GM21619 (cell line): ENCODE data around the gene SHROOM1.
"Not testable (repeated sequence)": the region's sequence is repeated elsewhere in the genome, so short reads cannot be mapped to it uniquely, and the experiment has no call there.

ENCODE experiments used
- ATAC-seq: cut with Tn5 transposase; IDR thresholded peaks from one replicate; pipeline ENCODE4 v1.9.1; 2021; ENCODE audit not compliant: unreplicated experiment

The SHROOM1 gene

DNA sequence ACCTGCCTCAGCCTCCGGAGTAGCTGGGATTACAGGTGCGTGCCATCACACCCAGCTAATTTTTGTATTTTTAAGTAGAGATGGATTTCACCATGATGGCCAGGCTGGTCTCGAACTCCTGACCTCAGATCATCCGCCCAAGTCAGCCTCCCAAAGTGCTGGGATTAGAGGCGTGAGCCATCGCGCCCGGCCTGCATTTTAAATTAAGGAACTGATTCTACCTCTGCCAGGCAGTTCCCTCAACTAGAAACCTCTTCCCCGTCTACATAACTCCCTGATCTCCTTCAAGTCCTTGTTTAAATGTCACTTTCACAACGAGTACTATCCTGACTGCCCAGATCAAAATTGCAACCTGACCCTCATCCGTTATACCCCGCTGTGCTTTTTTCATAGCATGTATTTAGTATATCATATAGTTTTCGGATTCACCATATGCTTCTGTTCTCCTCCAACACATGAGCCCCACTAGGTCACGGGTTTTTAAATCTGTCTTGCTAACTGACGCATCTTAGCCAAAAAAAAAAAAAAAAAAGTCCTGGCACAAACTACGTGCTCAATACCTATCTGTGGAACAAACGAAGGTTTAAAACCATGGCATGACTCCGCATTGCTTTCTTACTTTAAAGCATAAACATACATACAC lies 18.2 kb downstream of the SHROOM1 start:
- no peak for ATAC-seq

DNA sequence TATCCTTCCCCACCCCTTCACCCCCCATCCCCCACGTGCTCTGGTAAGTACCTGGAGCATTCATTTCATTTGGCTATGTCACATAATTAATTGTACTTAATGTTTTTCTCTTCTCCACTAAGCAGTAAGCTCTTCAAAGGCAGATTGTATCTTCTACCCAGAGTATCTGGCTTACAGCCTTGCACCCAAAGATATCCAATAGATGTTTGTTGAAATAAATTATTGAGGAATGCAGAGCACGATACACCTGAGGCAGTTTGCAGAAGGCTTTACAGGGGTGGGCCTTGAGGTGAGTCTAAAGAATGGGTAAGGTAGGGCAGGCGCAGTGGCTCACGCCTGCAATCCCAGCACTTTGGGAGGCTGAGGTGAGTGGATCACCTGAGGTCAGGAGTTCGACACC lies 19.8 kb downstream of the SHROOM1 start:
- no peak for ATAC-seq

DNA sequence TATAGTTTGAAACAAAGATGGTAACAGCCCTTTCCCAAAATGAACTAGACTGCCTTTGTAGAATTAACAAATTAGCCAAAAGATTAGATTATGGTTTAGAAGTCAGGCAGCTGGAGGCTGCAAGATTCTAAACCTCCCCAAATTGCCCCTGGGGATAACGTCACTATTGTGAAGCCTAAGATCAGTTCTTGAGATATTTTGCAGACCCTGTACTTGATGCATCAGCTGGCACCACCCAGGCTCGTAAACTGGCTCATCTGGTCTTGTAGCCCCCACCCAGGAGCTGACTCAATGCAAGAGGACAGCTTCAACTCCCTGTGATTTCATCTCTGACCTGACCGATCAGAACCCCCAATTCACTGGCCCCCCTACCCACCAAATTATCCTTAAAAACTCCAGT lies 21.6 kb downstream of the SHROOM1 start:
- ATAC-seq: no peak

DNA sequence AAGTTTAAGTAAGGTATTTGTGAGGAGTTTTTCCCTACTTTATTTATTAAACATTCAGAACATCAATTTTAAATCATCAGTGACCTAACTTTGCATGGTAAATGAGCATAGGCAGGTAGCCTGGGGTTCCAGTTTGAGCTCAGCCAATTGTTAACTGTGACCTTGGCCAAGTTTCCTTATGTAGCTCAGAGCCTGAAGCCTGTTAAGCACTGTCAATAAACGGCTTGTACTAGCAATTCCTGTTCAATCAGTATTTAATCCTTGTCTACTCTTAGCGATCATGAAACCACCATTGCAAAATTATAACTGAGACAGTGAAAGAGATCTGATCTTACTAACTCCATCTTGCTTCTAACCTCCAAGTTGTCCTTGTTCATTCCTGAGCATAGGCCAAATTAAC lies 22.0 kb downstream of the SHROOM1 start:
- ATAC-seq: no peak

DNA sequence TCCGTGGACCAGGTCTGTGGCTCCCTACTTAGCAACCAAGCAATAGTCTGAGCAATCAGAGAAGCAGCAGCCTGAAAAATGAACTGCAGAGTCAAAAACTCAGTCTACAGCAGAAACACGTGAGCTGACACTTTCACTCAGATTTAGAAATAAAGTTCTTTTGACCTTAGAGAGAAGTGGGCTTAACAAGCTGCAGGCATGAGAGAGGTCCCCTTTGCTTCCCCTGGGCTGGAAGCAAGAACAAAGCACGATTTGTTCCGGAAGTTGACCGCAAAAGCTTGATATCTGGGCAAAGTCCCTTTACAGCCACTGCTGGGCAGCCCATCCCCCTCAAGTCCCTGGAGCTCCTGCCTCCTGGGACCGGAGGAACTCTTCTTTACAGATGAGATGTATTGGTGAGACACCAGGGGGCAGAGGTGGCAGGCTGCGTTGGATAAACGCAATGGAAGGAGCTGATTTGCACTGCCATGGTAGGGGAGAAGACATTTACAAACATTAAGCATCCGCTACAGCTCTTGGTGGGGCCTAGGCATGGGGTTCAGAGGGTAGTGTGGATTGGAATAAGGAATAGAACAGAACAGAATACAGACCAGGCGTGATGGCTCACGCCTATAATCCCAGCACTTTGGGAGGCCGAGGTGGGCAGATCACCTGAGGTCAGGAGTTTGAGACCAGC lies 23.1 kb downstream of the SHROOM1 start:
- ATAC-seq: no peak

DNA sequence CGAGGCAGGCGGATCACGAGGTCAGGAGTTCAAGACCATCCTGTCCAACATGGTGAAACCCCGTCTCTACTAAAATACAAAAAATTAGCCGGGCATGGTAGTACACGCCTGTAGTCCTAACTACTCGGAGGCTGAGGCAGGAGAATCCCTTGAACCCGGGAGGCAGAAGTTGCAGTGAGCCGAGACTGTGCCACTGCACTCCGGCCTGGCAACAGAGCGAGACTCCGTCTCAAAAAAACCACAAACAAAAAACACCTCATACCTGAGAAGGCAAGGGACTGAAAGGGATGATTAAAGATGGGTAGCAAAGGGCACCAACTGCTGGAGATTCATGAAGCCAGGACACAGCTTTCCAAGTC lies 23.7 kb downstream of the SHROOM1 start:
- ATAC-seq: not testable (repeated sequence)

DNA sequence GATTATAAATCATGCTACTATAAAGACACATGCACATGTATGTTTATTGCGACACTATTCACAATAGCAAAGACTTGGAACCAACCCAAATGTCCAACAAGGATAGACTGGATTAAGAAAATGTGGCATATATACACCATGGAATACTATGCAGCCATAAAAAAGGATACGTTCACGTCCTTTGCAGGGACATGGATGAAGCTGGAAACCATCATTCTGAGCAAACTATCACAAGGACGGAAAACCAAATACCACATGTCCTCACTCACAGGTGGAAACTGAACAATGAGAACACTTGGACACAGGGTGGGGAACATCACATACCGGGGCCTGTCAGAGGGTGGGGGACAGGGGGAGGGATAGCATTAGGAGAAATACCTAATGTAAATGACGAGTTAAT lies 24.6 kb downstream of the SHROOM1 start:
- ATAC-seq: not testable (repeated sequence)

DNA sequence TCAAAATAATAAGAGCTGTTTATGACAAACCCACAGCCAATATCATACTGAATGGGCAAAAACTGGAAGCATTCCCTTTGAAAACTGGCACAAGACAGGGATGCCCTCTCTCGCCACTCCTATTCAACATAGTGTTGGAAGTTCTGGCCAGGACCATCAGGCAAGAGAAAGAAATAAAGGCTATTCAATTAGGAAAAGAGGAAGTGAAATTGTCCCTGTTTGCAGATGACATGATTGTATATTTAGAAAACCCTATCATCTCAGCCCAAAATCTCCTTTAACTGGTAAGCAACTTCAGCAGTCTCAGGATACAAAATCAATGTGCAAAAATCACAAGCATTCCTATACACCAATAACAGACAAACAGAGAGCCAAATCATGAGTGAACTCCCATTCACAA lies 26.2 kb downstream of the SHROOM1 start:
- ATAC-seq: not testable (repeated sequence)

DNA sequence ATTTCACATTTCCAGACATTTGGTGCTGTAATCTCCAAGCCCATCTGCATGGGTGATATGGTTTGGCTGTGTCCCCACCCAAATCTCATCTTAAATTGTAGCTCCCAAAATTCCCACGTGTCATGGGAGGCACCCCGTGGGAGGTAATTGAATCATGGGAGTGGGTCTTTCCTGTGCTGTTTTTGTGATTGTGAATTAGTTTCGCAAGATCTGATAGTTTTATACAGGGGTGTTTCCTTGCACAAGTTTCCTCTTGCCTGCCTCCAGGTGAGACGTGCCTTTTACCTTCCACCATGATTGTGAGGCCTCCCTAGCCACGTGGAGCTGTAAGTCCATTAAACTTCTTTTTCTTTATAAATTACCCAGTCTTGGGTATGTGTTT lies 27.8 kb downstream of the SHROOM1 start:
- ATAC-seq: not testable (repeated sequence)

DNA sequence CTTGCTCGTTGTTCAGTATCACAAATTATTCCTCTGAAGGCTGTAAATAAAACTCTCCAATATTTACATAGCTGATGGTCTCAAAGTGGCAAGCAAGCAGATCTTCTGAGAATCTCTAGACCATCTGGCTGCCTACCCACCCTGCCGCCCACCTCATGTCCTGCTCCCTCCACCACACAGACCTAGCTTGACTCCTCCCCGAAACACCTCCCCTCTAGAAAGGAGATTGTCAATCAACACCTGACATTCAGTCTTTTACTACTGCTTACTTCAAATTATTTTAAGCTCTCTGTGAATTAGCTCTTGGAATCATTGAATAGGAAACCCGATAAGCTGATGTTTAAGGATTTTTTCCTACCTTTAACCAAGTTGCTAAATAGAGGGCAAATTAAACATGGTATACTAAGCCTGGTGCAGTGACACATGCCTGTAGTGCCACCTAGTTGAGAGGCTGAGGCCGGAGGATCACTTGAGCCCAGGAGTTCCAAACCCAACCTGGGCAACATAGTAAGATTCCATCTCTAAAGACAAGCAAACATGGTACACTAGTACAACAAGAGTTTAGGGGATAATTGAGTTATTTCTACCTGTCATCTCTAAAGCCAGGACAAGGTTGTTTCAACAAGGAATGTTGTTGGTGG lies 28.3 kb downstream of the SHROOM1 start:
- ATAC-seq: no peak

DNA sequence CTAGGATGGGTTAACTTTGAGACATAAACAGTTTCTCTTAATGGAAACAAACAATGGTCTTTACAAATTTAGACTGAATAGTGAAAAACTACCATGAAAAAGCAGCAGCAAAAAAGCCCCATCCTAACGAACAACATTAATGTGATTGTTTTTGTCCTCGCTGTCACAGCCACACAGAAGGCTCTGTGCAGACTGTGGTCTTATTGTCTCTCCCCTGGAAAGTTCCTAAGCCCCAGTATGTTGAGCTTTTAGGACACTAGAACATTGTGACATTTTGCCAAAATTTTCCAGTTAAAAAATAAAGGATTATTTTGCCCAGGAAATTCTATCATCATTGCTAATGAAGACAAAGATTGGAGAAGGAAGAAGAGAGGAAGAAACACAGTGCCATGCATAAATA lies 29.9 kb downstream of the SHROOM1 start:
- no peak for ATAC-seq

DNA sequence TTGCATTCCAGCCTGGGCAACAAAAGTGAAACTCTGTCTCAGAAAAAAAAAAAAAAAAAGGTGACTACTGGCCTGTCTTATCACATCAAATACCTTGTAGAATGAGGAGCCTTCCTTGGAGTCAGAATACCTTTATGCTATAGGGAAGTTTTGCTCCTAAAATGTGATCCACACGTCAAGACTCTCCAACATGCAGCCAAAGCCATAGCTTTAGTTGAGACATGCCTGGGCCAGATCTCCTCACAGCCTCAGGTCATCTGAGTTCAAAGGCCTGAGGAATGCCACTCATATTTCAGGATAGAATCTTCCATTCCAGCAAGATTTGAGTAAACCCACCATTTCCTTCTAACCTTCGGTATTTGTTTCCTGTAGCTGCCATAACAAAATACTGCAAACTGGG lies 31.1 kb downstream of the SHROOM1 start:
- ATAC-seq: no peak

DNA sequence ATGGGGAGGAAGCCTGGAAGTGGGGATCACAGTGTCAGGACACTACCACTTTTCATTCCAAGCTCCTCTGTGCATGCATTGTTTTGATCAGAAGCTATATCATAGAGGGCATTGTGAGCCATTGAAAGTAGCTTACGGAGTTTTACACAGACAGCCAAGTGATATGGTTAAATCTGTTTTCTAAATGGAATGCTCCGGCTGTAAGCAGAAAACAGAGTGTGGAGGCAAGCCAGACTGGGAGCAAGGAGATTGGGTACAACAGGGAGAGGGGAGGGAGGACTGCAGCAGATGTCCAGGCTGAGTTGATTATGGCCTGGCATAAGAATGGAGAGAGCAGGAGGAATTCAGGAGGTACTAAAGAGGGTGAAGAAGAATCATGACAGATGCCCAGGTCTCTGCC lies 32.8 kb downstream of the SHROOM1 start:
- ATAC-seq: no peak

DNA sequence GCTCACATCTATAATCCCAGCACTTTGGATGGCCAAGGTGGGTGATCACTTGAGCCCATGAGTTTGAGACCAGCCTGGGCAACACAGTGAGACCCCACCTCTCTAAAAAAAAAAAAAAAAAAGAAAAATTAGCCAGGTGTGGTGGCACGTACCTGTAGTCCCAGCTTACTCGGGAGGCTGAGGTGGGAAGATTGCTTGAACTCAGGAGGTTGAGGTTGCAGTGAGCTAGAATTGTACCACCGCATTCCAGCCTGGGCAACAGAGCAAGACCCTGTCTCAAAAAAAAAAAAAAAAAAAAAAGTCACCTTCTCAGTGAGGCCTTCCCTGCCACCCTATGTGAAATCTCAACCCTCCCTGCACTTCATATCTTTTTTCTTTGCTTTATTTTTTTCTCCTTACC lies 39.4 kb downstream of the SHROOM1 start:
- ATAC-seq: no peak

DNA sequence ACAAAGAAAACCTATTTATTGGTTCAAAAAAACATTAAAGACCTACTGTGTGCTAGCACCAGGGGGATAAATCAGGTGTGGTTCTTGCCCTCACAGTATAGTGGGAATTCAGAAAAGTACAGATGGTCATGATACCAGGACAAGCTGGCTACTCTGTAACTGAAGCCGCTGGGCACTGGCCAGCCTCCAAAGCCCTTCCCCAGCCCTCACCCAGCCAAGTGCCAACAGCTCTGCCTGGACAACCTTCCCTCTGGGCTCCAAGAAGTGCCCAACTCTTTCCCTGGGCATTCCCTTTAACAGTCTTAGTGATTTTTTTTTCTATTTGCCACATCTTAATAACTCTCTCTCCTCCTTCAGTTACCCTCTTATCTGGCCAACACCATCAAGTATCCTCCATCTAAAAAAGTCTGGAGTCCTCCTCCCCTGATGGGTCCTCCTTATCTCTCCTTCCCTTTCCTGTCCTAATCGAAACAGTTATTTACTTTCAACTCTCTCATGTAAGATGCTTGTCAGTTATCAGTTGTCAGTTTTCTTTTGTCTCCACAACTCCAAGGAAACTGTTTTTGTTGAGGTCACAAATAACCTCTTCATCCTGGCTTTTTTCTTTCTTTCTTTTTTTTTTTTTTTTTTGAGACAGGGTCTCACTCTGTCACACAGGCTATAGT lies 40.1 kb downstream of the SHROOM1 start:
- ATAC-seq: no peak

DNA sequence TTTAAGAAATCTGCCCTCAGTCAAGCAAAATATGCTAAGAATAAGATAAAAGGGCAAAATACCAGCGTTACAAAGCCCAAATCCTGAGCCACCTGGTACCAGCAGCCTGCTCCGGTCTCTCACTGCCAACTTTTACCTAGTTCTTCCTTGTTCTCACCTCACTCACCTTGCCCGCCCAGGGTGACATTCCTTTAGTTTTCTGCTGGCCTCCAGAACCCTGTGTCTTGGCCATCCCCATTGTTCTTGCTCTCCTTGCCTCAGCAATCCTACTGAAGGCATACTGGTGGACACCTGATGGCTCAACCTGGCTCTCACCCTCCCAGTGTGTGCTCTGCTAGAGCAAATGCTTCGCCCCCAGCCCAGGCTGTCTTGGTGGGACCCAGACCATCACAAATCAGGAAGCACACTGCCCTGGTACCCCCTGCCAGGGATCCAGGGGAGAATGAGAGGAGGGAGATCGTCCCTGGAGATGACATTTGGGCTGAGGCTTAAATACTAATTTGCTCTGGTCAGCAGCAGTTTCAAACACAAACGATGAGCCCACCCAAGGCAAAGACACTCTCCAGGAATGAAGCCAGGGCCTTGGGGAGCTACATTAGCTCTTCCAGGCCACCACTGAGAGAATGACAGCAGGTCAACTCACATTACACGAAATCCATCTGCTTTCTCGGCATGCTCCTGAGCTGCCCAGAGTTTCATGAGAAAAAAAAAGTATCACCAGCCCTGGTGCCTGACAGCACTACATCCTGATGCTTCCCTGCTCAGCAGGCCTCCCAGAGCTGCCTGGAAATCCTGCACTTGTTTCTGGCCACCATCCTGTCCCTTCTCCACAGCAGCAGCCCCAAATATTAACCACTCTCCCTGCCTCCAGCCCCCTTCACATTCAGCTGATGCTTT lies 41.2 kb downstream of the SHROOM1 start:
- no peak for ATAC-seq

DNA sequence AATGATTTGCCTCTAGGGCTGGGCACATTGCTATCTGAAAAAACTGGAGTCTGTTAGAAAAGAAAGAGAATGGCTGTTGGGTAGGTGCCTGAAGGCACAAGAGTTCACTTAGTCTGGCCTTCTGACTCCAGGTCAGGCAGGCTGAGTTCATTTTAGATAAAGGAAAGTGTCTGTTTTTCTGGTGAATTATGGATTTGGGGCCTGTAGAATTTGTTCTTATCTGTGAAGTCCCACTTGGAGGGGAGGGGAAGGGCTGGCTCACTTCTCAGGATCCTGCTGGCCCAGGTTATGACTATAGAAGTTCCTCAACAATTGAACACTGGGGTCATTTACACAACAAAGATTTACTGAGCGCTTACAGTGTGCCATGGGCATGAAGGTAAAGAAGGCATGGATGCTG lies 41.9 kb downstream of the SHROOM1 start:
- no peak for ATAC-seq

DNA sequence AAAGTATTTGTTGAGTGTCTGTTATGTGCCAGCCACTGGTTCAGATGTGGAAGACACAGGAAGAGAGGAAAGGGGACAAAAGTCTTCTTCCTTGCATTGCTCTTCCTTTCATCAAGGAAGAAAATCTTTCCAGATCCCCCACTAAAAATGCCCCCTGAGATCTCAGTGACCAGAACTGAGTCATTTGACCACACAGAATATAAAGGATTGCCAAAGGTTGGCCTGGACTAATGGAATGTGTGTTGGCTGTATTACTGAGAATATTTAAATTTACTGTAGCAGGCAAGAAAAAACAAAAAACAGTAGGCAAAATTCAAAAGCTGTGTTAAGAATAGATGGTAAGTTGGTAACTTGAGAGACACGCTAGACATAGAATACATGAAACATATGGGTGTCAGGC lies 43.4 kb downstream of the SHROOM1 start:
- no peak for ATAC-seq

DNA sequence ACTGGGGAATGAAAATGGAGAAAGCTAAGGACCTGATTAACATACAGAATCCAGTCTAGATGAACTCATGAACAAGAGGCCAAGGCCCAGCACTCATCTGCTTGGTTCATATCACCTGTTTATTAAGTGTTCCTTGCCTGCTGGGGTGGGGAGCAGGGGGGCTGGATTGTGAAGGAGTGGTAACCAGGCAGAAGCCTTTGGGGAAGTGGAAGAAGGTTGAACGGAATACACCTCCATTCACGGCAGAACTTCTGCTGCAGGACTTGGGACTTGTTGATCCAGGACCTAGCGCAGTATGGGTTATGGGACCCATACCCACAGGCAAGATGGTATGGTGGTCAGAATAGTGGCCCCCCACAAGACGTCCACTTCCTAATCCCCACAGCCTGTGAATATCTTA lies 44.6 kb downstream of the SHROOM1 start:
- ATAC-seq: no peak

DNA sequence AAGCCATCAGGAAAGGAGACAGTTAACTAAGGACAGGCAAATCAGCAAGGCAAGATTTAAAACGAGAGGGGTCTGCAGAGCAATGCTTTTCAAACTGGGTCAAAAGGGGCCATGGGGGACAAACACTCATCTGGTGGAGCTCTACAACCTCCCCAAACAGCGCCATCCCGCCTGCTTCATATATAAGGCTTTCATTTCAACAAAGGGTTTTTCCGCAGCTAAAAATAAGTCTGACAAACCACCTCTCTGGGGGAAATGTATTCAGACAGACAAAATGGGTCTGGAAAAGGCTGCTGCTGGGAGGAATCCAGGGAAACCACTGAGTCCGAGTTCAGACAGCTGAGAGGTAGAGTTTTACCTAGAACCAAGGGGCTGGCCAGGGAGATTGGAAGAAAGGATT lies 45.1 kb downstream of the SHROOM1 start:
- no peak for ATAC-seq

DNA sequence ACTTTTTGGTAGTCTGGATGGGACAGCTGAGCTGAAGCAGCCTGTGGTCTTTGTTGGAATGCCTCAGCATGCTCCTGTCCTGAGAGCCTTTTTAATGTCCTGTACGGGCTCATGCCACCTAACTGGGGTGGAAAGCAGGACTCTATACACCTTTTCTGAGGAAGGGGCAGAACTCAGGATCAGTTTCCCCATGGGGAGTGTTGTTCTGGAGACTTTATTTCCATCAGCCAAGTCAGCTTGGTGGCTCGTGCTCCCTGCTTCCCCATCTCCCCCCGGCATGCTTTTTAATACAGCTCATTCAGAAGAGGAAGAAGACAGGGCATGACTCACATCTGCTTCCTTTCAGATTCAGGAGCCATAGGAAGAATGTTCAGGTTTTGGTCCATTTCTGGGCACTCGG lies 48.3 kb downstream of the SHROOM1 start:
- ATAC-seq: no peak
